Central memory CD4-positive, alpha-beta T cell (primary cell): Measurements from ENCODE around the gene PRPF40B.

Source experiments
- DNase-seq: peaks from one replicate; pipeline ENCODE4 v3.0.0; 2022

Gene PRPF40B

GRCh38 chr12:49689785-49690184 is 66.4 kb downstream of the PRPF40B start:
- no peak for DNase-seq

- DNase-seq = no peak
Measured at GRCh38 chr12:49692851-49693250, 69.5 kb downstream of the PRPF40B start.

GRCh38 chr12:49693931-49694444 is 70.6 kb downstream of the PRPF40B start:
- DNase-seq = no peak
